ENCODE results near the gene RNASET2. TPM values are rescaled to one million over a fixed set of nuclear protein-coding genes. Genes with fewer than 3 reads are reported as not detected.
"Not testable (repeated sequence)": the region's sequence is repeated elsewhere in the genome, so short reads cannot be mapped to it uniquely, and the experiment has no call there.

The RNASET2 gene
- total and polyA plus RNA-seq, 4 donors, result 51.7 to 66.6 (median 58.9) TPM

GRCh38 chr6:166950443-166950821 lies 5.9 kb downstream of the RNASET2 start:
- H3K36me3 ChIP-seq (ENCODE audit: control insufficient read depth, insufficient read depth, low read length), result peaks cover 26% of the 10 kb centered on the region
- peaks cover 8% of the 10 kb centered on the region for H3K4me1 ChIP-seq (ENCODE audit: control insufficient read depth, insufficient read depth, low read length)
- no peak overlapping the region for H3K4me3 ChIP-seq (ENCODE audit: low read depth, low read length)
- H3K9me3 ChIP-seq (ENCODE audit: control insufficient read depth, insufficient read depth, low read length), result no peaks in the 10 kb centered on the region
- H3K27ac ChIP-seq (ENCODE audit: low read depth, low read length), result no peak overlapping the region
- H3K27me3 ChIP-seq (ENCODE audit: control insufficient read depth, insufficient read depth, low read length), result no peaks in the 10 kb centered on the region
- WGBS (ENCODE audit: insufficient coverage), result 93% methylated on average over 10 of the region's 10 CpGs
- DNase-seq (ENCODE audit: low read depth in 4 of 6, low spot score in 6 of 6), result no peak

DNA sequence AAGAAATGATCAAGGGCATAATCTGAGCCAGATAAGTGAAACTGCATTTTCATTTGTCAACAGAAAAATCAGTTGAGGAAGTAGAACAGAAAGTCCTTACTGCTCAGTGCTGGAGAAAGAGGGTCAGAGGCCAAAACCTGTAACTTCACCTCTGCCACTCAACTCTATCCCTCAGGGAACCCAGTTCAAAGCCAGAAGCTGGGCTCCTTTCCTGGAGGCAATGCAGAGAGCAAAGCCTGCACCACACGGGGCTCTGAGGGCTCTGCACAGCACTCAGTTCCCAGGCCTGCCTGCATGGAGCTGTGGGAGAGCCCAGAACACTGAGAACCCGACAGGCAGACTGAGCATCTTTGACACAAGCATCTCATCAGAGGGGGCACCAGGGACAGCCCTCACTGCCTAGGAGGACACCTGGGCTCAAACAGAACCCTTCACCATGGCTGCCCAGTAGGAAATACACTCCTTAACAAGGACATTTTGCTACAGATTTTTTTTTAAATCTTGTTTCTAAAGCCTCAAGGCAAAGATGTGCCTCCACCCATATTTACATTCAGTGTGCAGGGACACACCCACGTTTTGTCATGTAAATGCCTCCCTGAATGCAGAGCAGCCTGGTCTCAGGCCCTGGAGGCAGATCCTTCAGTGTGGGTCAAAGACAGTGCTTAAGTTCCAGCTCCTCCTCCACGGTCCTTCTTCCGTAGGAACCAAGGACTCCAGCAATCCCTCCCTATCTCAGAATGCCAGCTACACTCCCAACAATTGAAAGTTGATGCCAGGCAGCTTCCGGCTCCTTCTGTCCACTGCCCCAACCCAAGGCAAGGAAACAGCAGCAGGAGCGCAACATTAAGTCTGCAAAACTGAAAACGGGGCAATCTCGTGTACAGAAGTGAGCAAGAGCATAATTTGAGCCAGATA lies 6.6 kb downstream of the RNASET2 start:
- Histone ChIP-seq H3K36me3 (ENCODE audit: control insufficient read depth, insufficient read depth, low read length) (peaks cover 29% of the 10 kb centered on the region), H3K27ac (ENCODE audit: low read depth, low read length) (no peak overlapping the region), H3K4me1 (ENCODE audit: control insufficient read depth, insufficient read depth, low read length) (peaks cover 1% of the 10 kb centered on the region), H3K9me3 (ENCODE audit: control insufficient read depth, insufficient read depth, low read length) (no peaks in the 10 kb centered on the region), H3K4me3 (ENCODE audit: low read depth, low read length) (no peak overlapping the region), H3K27me3 (ENCODE audit: control insufficient read depth, insufficient read depth, low read length) (no peaks in the 10 kb centered on the region)
- DNase-seq (ENCODE audit: low read depth in 4 of 6, low spot score in 6 of 6), result no peak
- WGBS (ENCODE audit: insufficient coverage), result 64% methylated on average over 9 of the region's 9 CpGs

- 93% methylated on average over 4 of the region's 6 CpGs for WGBS (ENCODE audit: insufficient coverage)
- peaks cover 37% of the 10 kb centered on the region for H3K36me3 ChIP-seq (ENCODE audit: control insufficient read depth, insufficient read depth, low read length)
- H3K4me1 ChIP-seq (ENCODE audit: control insufficient read depth, insufficient read depth, low read length); H3K4me3 ChIP-seq (ENCODE audit: low read depth, low read length); H3K9me3 ChIP-seq (ENCODE audit: control insufficient read depth, insufficient read depth, low read length); H3K27me3 ChIP-seq (ENCODE audit: control insufficient read depth, insufficient read depth, low read length); H3K27ac ChIP-seq (ENCODE audit: low read depth, low read length); DNase-seq (ENCODE audit: low read depth in 4 of 6, low spot score in 6 of 6): not testable (repeated sequence)
Measured at GRCh38 chr6:166948724-166949123, 7.6 kb downstream of the RNASET2 start.

DNA sequence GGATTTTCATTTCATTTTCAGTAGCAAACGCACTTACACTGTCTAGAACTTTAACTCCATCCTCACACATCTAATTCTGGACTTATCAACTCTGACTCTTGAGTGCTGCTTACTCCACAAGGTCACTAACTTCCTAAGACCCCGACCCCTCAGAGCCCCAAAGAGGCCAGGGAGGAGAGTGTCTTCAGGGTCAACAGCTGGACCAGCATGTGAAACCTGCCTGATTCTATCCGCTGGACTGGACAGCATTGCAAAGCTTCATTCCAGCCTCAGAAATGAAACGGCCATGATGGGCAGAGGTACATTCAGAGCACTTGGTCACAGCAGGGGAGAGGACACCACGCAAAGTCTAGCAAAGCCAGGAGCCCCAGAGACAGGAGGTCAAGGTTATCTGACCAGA lies 9.1 kb downstream of the RNASET2 start:
- no peaks in the 10 kb centered on the region for H3K9me3 ChIP-seq (ENCODE audit: control insufficient read depth, insufficient read depth, low read length)
- no peak overlapping the region for H3K27ac ChIP-seq (ENCODE audit: low read depth, low read length)
- peaks cover 35% of the 10 kb centered on the region for H3K36me3 ChIP-seq (ENCODE audit: control insufficient read depth, insufficient read depth, low read length)
- no peak for DNase-seq (ENCODE audit: low read depth in 4 of 6, low spot score in 6 of 6)
- no peak overlapping the region for H3K4me3 ChIP-seq (ENCODE audit: low read depth, low read length)
- 78% methylated on average over 4 of the region's 5 CpGs for WGBS (ENCODE audit: insufficient coverage)
- H3K4me1 ChIP-seq (ENCODE audit: control insufficient read depth, insufficient read depth, low read length), result no peaks in the 10 kb centered on the region
- no peaks in the 10 kb centered on the region for H3K27me3 ChIP-seq (ENCODE audit: control insufficient read depth, insufficient read depth, low read length)

GRCh38 chr6:166946125-166946524 lies 10.2 kb downstream of the RNASET2 start:
- Histone ChIP-seq H3K9me3 (ENCODE audit: control insufficient read depth, insufficient read depth, low read length) (no peaks in the 10 kb centered on the region), H3K27ac (ENCODE audit: low read depth, low read length) (no peak overlapping the region), H3K4me1 (ENCODE audit: control insufficient read depth, insufficient read depth, low read length) (no peaks in the 10 kb centered on the region), H3K4me3 (ENCODE audit: low read depth, low read length) (no peak overlapping the region), H3K36me3 (ENCODE audit: control insufficient read depth, insufficient read depth, low read length) (peaks cover 29% of the 10 kb centered on the region), H3K27me3 (ENCODE audit: control insufficient read depth, insufficient read depth, low read length) (no peaks in the 10 kb centered on the region)
- WGBS (ENCODE audit: insufficient coverage), result 97% methylated on average over 12 of the region's 16 CpGs
- DNase-seq (ENCODE audit: low read depth in 4 of 6, low spot score in 6 of 6), result no peak

- H3K36me3 ChIP-seq (ENCODE audit: control insufficient read depth, insufficient read depth, low read length), result peaks cover 25% of the 10 kb centered on the region
- no peaks in the 10 kb centered on the region for H3K27me3 ChIP-seq (ENCODE audit: control insufficient read depth, insufficient read depth, low read length)
- no peak for DNase-seq (ENCODE audit: low read depth in 4 of 6, low spot score in 6 of 6)
- H3K9me3 ChIP-seq (ENCODE audit: control insufficient read depth, insufficient read depth, low read length), result no peaks in the 10 kb centered on the region
- H3K4me1 ChIP-seq (ENCODE audit: control insufficient read depth, insufficient read depth, low read length), result peaks cover 3% of the 10 kb centered on the region
- H3K4me3 ChIP-seq (ENCODE audit: low read depth, low read length), result no peak overlapping the region
- 87% methylated on average over 14 of the region's 16 CpGs for WGBS (ENCODE audit: insufficient coverage)
- no peak overlapping the region for H3K27ac ChIP-seq (ENCODE audit: low read depth, low read length)
Measured at GRCh38 chr6:166944666-166945256, 11.6 kb downstream of the RNASET2 start.

GRCh38 chr6:166942393-166943168 lies 13.8 kb downstream of the RNASET2 start:
- peaks cover 32% of the 10 kb centered on the region for H3K36me3 ChIP-seq (ENCODE audit: control insufficient read depth, insufficient read depth, low read length)
- H3K27ac ChIP-seq (ENCODE audit: low read depth, low read length), result no peak overlapping the region
- WGBS (ENCODE audit: insufficient coverage), result 84% methylated on average over 6 of the region's 14 CpGs
- H3K27me3 ChIP-seq (ENCODE audit: control insufficient read depth, insufficient read depth, low read length), result no peaks in the 10 kb centered on the region
- DNase-seq (ENCODE audit: low read depth in 4 of 6, low spot score in 6 of 6), result peak in 1 of 6 donors; percentile 16
- peaks cover 7% of the 10 kb centered on the region for H3K4me1 ChIP-seq (ENCODE audit: control insufficient read depth, insufficient read depth, low read length)
- H3K9me3 ChIP-seq (ENCODE audit: control insufficient read depth, insufficient read depth, low read length), result no peaks in the 10 kb centered on the region
- no peak overlapping the region for H3K4me3 ChIP-seq (ENCODE audit: low read depth, low read length)

- peaks cover 24% of the 10 kb centered on the region for H3K36me3 ChIP-seq (ENCODE audit: control insufficient read depth, insufficient read depth, low read length)
- DNase-seq (ENCODE audit: low read depth in 4 of 6, low spot score in 6 of 6), result peak in 1 of 6 donors; percentile 13
- 79% methylated on average over 7 of the region's 7 CpGs for WGBS (ENCODE audit: insufficient coverage)
- no peaks in the 10 kb centered on the region for H3K9me3 ChIP-seq (ENCODE audit: control insufficient read depth, insufficient read depth, low read length)
- H3K27ac ChIP-seq (ENCODE audit: low read depth, low read length), result no peak overlapping the region
- H3K4me3 ChIP-seq (ENCODE audit: low read depth, low read length), result no peak overlapping the region
- no peaks in the 10 kb centered on the region for H3K27me3 ChIP-seq (ENCODE audit: control insufficient read depth, insufficient read depth, low read length)
- H3K4me1 ChIP-seq (ENCODE audit: control insufficient read depth, insufficient read depth, low read length), result peaks cover 7% of the 10 kb centered on the region
Measured at GRCh38 chr6:166940643-166941068, 15.7 kb downstream of the RNASET2 start.

GRCh38 chr6:166939894-166940293 lies 16.5 kb downstream of the RNASET2 start:
- no peak overlapping the region for H3K27ac ChIP-seq (ENCODE audit: low read depth, low read length)
- no peaks in the 10 kb centered on the region for H3K27me3 ChIP-seq (ENCODE audit: control insufficient read depth, insufficient read depth, low read length)
- H3K36me3 ChIP-seq (ENCODE audit: control insufficient read depth, insufficient read depth, low read length), result peaks cover 22% of the 10 kb centered on the region
- H3K9me3 ChIP-seq (ENCODE audit: control insufficient read depth, insufficient read depth, low read length), result no peaks in the 10 kb centered on the region
- H3K4me1 ChIP-seq (ENCODE audit: control insufficient read depth, insufficient read depth, low read length), result peaks cover 7% of the 10 kb centered on the region
- WGBS (ENCODE audit: insufficient coverage), result 80% methylated on average over 5 of the region's 7 CpGs
- no peak for DNase-seq (ENCODE audit: low read depth in 4 of 6, low spot score in 6 of 6)
- H3K4me3 ChIP-seq (ENCODE audit: low read depth, low read length), result no peak overlapping the region
